ENCODE data around the gene FANK1.
"Not testable (repeated sequence)": the region's sequence is repeated elsewhere in the genome, so short reads cannot be mapped to it uniquely, and the experiment has no call there.

Gene FANK1

GRCh38 chr10:125967533-125967932 is 71.2 kb downstream of the FANK1 start:
- no peak overlapping the region for H3K4me3 ChIP-seq (ENCODE audit: low read length)
- TF ChIP-seq, protein P1, sequence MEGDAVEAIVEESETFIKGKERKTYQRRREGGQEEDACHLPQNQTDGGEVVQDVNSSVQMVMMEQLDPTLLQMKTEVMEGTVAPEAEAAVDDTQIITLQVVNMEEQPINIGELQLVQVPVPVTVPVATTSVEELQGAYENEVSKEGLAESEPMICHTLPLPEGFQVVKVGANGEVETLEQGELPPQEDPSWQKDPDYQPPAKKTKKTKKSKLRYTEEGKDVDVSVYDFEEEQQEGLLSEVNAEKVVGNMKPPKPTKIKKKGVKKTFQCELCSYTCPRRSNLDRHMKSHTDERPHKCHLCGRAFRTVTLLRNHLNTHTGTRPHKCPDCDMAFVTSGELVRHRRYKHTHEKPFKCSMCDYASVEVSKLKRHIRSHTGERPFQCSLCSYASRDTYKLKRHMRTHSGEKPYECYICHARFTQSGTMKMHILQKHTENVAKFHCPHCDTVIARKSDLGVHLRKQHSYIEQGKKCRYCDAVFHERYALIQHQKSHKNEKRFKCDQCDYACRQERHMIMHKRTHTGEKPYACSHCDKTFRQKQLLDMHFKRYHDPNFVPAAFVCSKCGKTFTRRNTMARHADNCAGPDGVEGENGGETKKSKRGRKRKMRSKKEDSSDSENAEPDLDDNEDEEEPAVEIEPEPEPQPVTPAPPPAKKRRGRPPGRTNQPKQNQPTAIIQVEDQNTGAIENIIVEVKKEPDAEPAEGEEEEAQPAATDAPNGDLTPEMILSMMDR (conservative IDR thresholded peaks at IDR 0.05; ENCODE audit: low read depth, low read length) = no peak
- no peak for DNase-seq (ENCODE audit: low read depth)

DNA sequence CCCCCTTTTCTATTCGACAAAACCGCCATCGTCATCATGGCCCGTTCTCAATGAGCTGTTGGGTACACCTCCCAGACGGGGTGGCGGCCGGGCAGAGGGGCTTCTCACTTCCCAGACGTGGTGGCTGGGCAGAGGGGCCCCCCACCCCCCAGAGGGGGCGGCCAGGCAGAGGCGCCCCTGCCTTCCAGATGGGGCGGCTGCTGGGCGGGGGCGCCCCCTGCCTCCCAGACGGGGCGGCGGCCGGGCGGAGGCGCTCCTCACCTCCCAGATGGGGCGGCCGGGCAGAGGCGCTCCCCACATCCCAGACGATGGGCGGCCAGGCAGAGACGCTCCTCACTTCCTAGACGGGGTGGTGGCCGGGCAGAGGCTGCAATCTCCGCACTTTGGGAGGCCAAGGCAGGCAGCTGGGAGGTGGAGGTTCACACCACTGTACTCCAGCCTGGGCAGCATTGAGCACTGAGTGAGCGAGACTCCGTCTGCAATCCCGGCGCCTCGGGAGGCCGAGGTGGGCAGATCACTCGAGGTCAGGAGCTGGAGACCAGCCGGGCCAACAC is 73.8 kb downstream of the FANK1 start:
- not testable (repeated sequence) for H3K4me3 ChIP-seq (ENCODE audit: low read length); DNase-seq (ENCODE audit: low read depth)

- TF ChIP-seq, protein P1 (conservative IDR thresholded peaks at IDR 0.05; ENCODE audit: low read depth, low read length) = peak; percentile 4
Measured at GRCh38 chr10:125976960-125977605, 80.7 kb downstream of the FANK1 start.

DNA sequence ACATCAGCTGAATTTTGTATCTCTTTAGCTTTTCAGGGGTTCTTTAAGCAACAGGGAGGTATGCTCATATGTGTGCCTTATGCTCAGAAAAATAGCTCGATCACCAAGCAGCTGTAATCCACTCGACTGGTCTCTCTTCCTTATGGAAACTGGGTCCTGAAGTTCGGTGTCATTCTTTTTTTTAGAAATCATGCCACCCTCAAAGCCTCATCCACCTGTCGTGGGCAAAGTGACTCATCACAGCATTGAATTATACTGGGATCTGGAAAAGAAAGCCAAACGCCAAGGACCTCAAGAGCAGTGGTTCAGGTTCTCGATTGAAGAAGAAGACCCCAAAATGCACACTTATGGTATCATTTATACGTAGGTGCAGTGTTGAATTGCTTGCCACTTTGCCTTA is 83.6 kb downstream of the FANK1 start:
- H3K4me3 ChIP-seq (ENCODE audit: low read length) = no peak overlapping the region
- no peak for DNase-seq (ENCODE audit: low read depth)
- TF ChIP-seq, protein P1 (conservative IDR thresholded peaks at IDR 0.05; ENCODE audit: low read depth, low read length) = no peak

More at GRCh38 chr10:125976960-125977605, 80.7 kb downstream of the FANK1 start:
- no peak overlapping the region for H3K4me3 ChIP-seq (ENCODE audit: low read length)
- no peak for DNase-seq (ENCODE audit: low read depth)

DNA sequence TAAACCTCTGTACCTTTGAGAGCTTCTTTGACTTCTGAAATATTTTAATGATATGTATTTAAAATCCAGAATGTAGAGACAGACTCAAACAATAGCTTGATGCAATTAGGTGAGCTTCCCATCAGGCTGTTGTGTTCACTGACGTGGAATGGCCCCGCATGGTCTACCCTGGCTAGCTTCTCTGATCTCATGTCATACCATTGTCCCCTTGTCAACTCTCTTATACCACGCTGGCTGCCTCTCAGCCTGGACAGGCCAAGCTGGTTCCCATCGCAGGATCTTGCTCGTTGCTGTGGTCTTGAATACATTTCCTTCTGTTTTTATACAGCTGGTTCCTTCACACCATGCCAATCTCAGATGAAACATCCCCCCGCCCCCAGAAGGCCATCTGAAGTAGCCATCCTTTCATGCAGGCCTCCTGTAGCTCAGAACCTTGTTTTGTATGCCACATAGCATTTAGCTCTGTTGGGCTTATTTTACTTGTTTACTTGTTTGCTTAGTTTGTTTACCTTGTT is 84.2 kb downstream of the FANK1 start:
- TF ChIP-seq, protein P1 (conservative IDR thresholded peaks at IDR 0.05; ENCODE audit: low read depth, low read length) = no peak
- no peak for DNase-seq (ENCODE audit: low read depth)
- H3K4me3 ChIP-seq (ENCODE audit: low read length) = no peak overlapping the region

- no peak overlapping the region for H3K4me3 ChIP-seq (ENCODE audit: low read length)
- TF ChIP-seq, protein P1 (conservative IDR thresholded peaks at IDR 0.05; ENCODE audit: low read depth, low read length) = peak; percentile 52
- DNase-seq (ENCODE audit: low read depth) = no peak
Measured at GRCh38 chr10:125982260-125982948, 86.0 kb downstream of the FANK1 start.

DNA sequence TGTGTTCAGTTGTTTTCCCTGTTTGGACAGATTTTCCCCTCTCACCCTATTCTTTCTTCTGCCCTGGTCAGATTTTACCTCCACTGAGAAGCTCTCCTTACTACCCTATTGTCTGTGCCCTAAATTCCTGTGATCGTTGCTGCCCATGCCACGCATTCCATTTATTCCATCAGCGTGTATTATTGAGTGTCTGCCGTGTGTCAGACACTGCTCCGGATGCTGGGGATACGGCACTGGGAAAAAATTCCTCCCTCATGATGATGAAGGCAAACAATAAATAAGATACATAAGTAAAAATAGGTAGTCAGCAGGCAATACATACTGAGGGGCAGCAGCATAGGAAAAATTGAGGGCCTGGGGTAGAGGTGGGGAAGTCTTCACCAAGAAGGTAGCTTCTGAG is 86.8 kb downstream of the FANK1 start:
- H3K4me3 ChIP-seq (ENCODE audit: low read length) = no peak overlapping the region
- DNase-seq (ENCODE audit: low read depth) = no peak
- TF ChIP-seq, protein P1 (conservative IDR thresholded peaks at IDR 0.05; ENCODE audit: low read depth, low read length) = no peak
